Measurements from ENCODE around the gene ANKS1B.

The ANKS1B gene

GRCh38 chr12:99981639-99982190, 3.0 kb downstream of the ANKS1B start:
- TF ChIP-seq ARNTL (CRISPR knock-in tag; IDR thresholded peaks at IDR 0.05; ENCODE audit: borderline replicate concordance, low read depth) (no peak), ZFP30 (CRISPR knock-in tag; IDR thresholded peaks at IDR 0.05) (no peak), ESRRG (CRISPR knock-in tag; IDR thresholded peaks at IDR 0.05) (no peak), PATZ1 (CRISPR knock-in tag; IDR thresholded peaks at IDR 0.05; ENCODE audit: borderline replicate concordance) (no peak), ZFP3 (CRISPR knock-in tag; IDR thresholded peaks at IDR 0.05) (no peak), CSDC2 (CRISPR knock-in tag; IDR thresholded peaks at IDR 0.05) (no peak), ZNF565 (CRISPR knock-in tag; conservative IDR thresholded peaks at IDR 0.05; ENCODE audit: low read depth) (no peak), TCF4 (CRISPR knock-in tag; IDR thresholded peaks at IDR 0.05; ENCODE audit: borderline replicate concordance) (no peak), POU6F1 (CRISPR knock-in tag; IDR thresholded peaks at IDR 0.05; ENCODE audit: borderline replicate concordance, low read depth) (no peak), ZC3H10 (CRISPR knock-in tag; IDR thresholded peaks at IDR 0.05) (no peak), TSHZ2 (CRISPR knock-in tag; IDR thresholded peaks at IDR 0.05) (no peak), RARB (CRISPR knock-in tag; IDR thresholded peaks at IDR 0.05) (no peak), PPARA (CRISPR knock-in tag; IDR thresholded peaks at IDR 0.05; ENCODE audit: borderline replicate concordance) (no peak), ZNF8 (CRISPR knock-in tag; IDR thresholded peaks at IDR 0.05) (no peak), OSR1 (CRISPR knock-in tag; IDR thresholded peaks at IDR 0.05) (no peak)
- no peak for ATAC-seq

- ATAC-seq, result no peak
- TF ChIP-seq ZNF8 (CRISPR knock-in tag; IDR thresholded peaks at IDR 0.05) (no peak), OSR1 (CRISPR knock-in tag; IDR thresholded peaks at IDR 0.05) (no peak), ZNF565 (CRISPR knock-in tag; conservative IDR thresholded peaks at IDR 0.05; ENCODE audit: low read depth) (no peak), ZFP30 (CRISPR knock-in tag; IDR thresholded peaks at IDR 0.05) (no peak), ESRRG (CRISPR knock-in tag; IDR thresholded peaks at IDR 0.05) (no peak), PPARA (CRISPR knock-in tag; IDR thresholded peaks at IDR 0.05; ENCODE audit: borderline replicate concordance) (no peak), CSRNP3 (CRISPR knock-in tag; IDR thresholded peaks at IDR 0.05) (no peak), TCF4 (CRISPR knock-in tag; IDR thresholded peaks at IDR 0.05; ENCODE audit: borderline replicate concordance) (no peak), ZC3H10 (CRISPR knock-in tag; IDR thresholded peaks at IDR 0.05) (no peak), ISL1 (CRISPR knock-in tag; IDR thresholded peaks at IDR 0.05) (no peak), TOX (CRISPR knock-in tag; IDR thresholded peaks at IDR 0.05; ENCODE audit: borderline replicate concordance) (no peak), BACH2 (CRISPR knock-in tag; IDR thresholded peaks at IDR 0.05; ENCODE audit: borderline replicate concordance) (no peak), GLIS3 (CRISPR knock-in tag; IDR thresholded peaks at IDR 0.05) (no peak), CSDC2 (CRISPR knock-in tag; IDR thresholded peaks at IDR 0.05) (no peak), ARNTL (CRISPR knock-in tag; IDR thresholded peaks at IDR 0.05; ENCODE audit: borderline replicate concordance, low read depth) (no peak), TSHZ2 (CRISPR knock-in tag; IDR thresholded peaks at IDR 0.05) (no peak), RARB (CRISPR knock-in tag; IDR thresholded peaks at IDR 0.05) (no peak), PATZ1 (CRISPR knock-in tag; IDR thresholded peaks at IDR 0.05; ENCODE audit: borderline replicate concordance) (no peak), ZFP3 (CRISPR knock-in tag; IDR thresholded peaks at IDR 0.05) (no peak)
Observed at GRCh38 chr12:99979471-99979870, 5.3 kb downstream of the ANKS1B start.
